ENCODE measurements around the gene DLGAP1.
"Not testable (repeated sequence)": the region's sequence is repeated elsewhere in the genome, so short reads cannot be mapped to it uniquely, and the experiment has no call there.

Gene DLGAP1

DNA sequence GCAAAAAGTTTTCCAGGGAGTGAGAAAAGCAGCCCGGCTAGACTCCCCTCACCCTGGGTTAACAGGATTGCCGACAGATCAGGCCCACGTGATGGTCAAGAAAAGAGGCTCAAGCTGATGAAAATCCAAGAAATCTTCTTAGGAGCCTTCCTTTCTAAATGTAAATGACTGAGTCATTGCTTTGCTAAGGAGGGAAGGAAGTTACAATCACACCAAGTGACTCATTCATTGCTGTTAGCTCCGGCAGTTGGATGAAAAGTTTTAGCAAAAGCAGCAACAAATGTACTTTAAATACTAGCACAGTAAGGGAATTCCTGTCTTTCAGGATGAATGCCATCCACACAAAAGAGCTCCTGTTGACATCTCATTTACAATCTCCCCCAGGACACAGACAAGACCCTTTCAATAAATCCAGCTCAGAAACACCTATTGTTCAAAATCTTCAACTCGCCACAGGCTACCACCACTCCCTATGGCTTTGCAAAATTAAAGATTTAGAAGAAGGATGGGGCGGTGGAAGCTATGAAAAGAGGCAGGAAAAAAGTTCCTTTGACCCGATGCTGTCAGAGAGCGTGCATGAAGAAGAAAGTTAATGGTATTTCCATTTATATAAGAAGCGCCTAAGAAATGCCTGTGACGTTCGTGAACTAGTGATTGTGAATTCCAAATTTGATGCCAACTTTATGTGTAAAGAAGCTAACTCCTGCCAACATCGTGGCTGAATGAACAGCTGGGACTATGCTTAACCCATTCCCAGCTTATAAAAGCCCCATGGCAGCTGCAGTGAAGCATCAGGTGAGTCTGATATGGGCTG is 851.5 kb downstream of the DLGAP1 start:
- TF ChIP-seq, protein P1, sequence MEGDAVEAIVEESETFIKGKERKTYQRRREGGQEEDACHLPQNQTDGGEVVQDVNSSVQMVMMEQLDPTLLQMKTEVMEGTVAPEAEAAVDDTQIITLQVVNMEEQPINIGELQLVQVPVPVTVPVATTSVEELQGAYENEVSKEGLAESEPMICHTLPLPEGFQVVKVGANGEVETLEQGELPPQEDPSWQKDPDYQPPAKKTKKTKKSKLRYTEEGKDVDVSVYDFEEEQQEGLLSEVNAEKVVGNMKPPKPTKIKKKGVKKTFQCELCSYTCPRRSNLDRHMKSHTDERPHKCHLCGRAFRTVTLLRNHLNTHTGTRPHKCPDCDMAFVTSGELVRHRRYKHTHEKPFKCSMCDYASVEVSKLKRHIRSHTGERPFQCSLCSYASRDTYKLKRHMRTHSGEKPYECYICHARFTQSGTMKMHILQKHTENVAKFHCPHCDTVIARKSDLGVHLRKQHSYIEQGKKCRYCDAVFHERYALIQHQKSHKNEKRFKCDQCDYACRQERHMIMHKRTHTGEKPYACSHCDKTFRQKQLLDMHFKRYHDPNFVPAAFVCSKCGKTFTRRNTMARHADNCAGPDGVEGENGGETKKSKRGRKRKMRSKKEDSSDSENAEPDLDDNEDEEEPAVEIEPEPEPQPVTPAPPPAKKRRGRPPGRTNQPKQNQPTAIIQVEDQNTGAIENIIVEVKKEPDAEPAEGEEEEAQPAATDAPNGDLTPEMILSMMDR (IDR thresholded peaks at IDR 0.05; ENCODE audit: borderline replicate concordance, control extremely low read depth, extremely low read depth, insufficient read depth, missing control alignments): no peak
- no peak for DNase-seq (ENCODE audit: low spot score)
- in situ Hi-C loops (cut with MboI; ENCODE audit: low sequenced_read_pairs, unreplicated experiment): no loop called here

DNA sequence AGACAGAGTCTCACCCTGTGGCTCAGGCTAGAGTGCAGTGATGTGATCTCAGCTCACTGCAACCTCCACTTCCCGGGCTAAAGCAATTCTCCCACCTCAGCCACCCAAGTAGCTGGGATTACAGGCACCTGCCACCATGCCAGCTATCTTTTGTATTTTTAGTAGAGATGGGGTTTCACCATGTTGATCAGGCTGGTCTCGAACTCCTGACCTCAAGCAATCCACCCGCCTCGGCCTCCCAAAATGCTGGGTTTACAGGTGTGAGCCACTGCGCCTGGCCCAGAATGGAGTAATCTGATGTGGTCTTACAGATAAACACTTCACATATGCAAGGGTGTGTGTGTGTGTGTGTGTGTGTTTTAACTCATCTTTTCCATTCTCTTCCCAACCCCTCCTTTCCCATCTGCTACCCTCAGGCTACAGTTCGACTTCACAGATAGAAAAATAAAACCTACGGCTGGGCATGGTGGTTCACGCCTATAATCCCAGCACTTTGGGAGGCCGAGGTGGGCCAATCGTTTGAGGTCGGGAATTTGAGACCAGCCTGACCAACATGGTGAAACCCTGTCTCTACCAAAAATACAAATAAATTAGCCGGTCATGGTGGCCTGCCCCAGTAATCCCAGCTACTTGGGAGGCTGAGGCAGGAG is 853.9 kb downstream of the DLGAP1 start:
- DNase-seq (ENCODE audit: low spot score); in situ Hi-C loops (cut with MboI; ENCODE audit: low sequenced_read_pairs, unreplicated experiment): not testable (repeated sequence)

DNA sequence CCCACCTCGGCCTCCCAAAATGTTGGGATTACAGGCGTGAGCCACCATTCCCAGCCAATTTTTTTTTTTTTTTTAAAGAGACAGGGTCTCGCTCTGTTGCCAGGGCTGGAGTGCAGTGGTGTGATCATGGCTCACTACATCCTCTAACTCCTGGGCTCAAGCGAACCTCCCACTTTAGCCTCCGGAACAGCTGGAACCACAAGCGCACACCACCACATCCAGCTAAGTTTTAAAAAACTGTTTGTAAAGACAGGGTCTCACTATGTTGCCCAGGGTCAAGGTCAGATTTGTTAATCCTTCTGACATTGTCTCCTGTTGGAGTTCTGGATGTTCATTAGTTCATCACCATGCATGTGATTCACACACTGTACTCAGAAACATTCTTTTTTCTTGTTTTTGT is 855.2 kb downstream of the DLGAP1 start:
- TF ChIP-seq, protein P1 (IDR thresholded peaks at IDR 0.05; ENCODE audit: borderline replicate concordance, control extremely low read depth, extremely low read depth, insufficient read depth, missing control alignments): no peak
- DNase-seq (ENCODE audit: low spot score): no peak
- in situ Hi-C loops (cut with MboI; ENCODE audit: low sequenced_read_pairs, unreplicated experiment): loop anchor here (10.0 to 25.0 kb wide), 3 partner anchors 145 to 613 kb away; partner anchors contain the start of gene TGIF1

- TF ChIP-seq, protein P1 (IDR thresholded peaks at IDR 0.05; ENCODE audit: borderline replicate concordance, control extremely low read depth, extremely low read depth, insufficient read depth, missing control alignments): no peak
- no peak for DNase-seq (ENCODE audit: low spot score)
- in situ Hi-C loops (cut with MboI; ENCODE audit: low sequenced_read_pairs, unreplicated experiment): loop anchor here (10.0 to 25.0 kb wide), 3 partner anchors 144 to 612 kb away; partner anchors contain the start of gene TGIF1
These were observed 855.9 kb downstream of the DLGAP1 start for GRCh38 chr18:3599195-3599594.

- DNase-seq (ENCODE audit: low spot score): no peak
- TF ChIP-seq, protein P1 (IDR thresholded peaks at IDR 0.05; ENCODE audit: borderline replicate concordance, control extremely low read depth, extremely low read depth, insufficient read depth, missing control alignments): no peak
- in situ Hi-C loops (cut with MboI; ENCODE audit: low sequenced_read_pairs, unreplicated experiment): loop anchor here (10.0 to 25.0 kb wide), 3 partner anchors 144 to 611 kb away; partner anchors contain the start of gene TGIF1
These were observed 856.5 kb downstream of the DLGAP1 start for GRCh38 chr18:3598581-3598980.

- in situ Hi-C loops (cut with MboI; ENCODE audit: low sequenced_read_pairs, unreplicated experiment): loop anchor here (10.0 to 25.0 kb wide), 3 partner anchors 143 to 610 kb away; partner anchors contain the start of gene TGIF1
- TF ChIP-seq, protein P1 (IDR thresholded peaks at IDR 0.05; ENCODE audit: borderline replicate concordance, control extremely low read depth, extremely low read depth, insufficient read depth, missing control alignments): no peak
- no peak for DNase-seq (ENCODE audit: low spot score)
These were observed 857.4 kb downstream of the DLGAP1 start for GRCh38 chr18:3597409-3598357.
